H1 (cell line): ENCODE results near the gene CALR. TPM values are rescaled to one million over a fixed set of nuclear protein-coding genes. Genes with fewer than 3 reads are reported as not detected.

Source experiments
- CHD1 ChIP-seq: IDR thresholded peaks from 2 replicates; pipeline ENCODE4 v1.6.1; 2012; ENCODE audit warnings: low read depth, low read length, improper control_type of control experiment
- EP300 ChIP-seq, 2 experiments: IDR thresholded peaks; 1 replicate in 1 of 2; 2 replicates in 1 of 2; pipeline ENCODE4 v1.6.1; 2011 to 2012; ENCODE audit warnings: low read depth in 2 of 2, low read length in 2 of 2, mild to moderate bottlenecking in 2 of 2, borderline replicate concordance in 1 of 2, inconsistent platforms in 1 of 2, moderate library complexity in 1 of 2
- GABPA ChIP-seq: IDR thresholded peaks from 2 replicates; pipeline ENCODE4 v1.6.1; 2011; ENCODE audit warnings: mild to moderate bottlenecking, low read length, moderate library complexity, borderline replicate concordance; ENCODE audit not compliant: insufficient read depth
- GTF2F1 ChIP-seq: IDR thresholded peaks from 2 replicates; pipeline ENCODE4 v1.6.1; 2012; ENCODE audit warnings: low read depth, low read length, improper control_type of control experiment, borderline replicate concordance
- HDAC2 ChIP-seq, 2 experiments: fragments of 300-600 bp in 1 of 2; sonication (generic) in 1 of 2; IDR thresholded peaks; 2 replicates each; pipeline ENCODE4 v1.6.1; 2011 to 2012; ENCODE audit warnings: low read depth in 2 of 2, low read length in 2 of 2, mild to moderate bottlenecking in 2 of 2, moderate library complexity in 2 of 2, borderline replicate concordance in 1 of 2, inconsistent platforms in 1 of 2
- JUN ChIP-seq: IDR thresholded peaks from 2 replicates; pipeline ENCODE4 v1.6.1; 2011; ENCODE audit warnings: low read depth, mild to moderate bottlenecking, improper control_type of control experiment, low read length
- KDM5A ChIP-seq: fragments of 200-600 bp; IDR thresholded peaks from 2 replicates; pipeline ENCODE4 v1.7.1; 2012; ENCODE audit warnings: mild to moderate bottlenecking, low read length, inconsistent platforms, mixed read lengths
- MAFK ChIP-seq: IDR thresholded peaks from 2 replicates; pipeline ENCODE4 v1.6.1; 2012; ENCODE audit warnings: low read depth, mild to moderate bottlenecking, improper control_type of control experiment, low read length
- MAX ChIP-seq: IDR thresholded peaks from 2 replicates; pipeline ENCODE4 v1.6.1; 2012; ENCODE audit warnings: inconsistent platforms
- NANOG ChIP-seq: IDR thresholded peaks from 2 replicates; pipeline ENCODE4 v1.6.1; 2011; ENCODE audit warnings: low read length, low read depth, mild to moderate bottlenecking, inconsistent platforms; ENCODE audit not compliant: insufficient read depth, poor library complexity, severe bottlenecking
- POLR2A ChIP-seq, 2 experiments: IDR thresholded peaks; 1 replicate in 1 of 2; 2 replicates in 1 of 2; pipeline ENCODE4 v1.6.1; 2011; ENCODE audit warnings: low read depth in 2 of 2, low read length in 2 of 2, mild to moderate bottlenecking in 2 of 2; ENCODE audit errors: control extremely low read depth in 1 of 2
- RNF2 ChIP-seq: fragments of 200-900, 300-1000 bp; sonication (generic); IDR thresholded peaks from 2 replicates; pipeline ENCODE4 v1.7.1; 2016; ENCODE audit warnings: borderline replicate concordance, low read depth, mild to moderate bottlenecking, antibody characterized with exemption, low read length; ENCODE audit not compliant: poor library complexity, severe bottlenecking; ENCODE audit errors: missing control alignments
- RXRA ChIP-seq: IDR thresholded peaks from 2 replicates; pipeline ENCODE4 v1.6.1; 2011; ENCODE audit warnings: low read depth, mild to moderate bottlenecking, low read length, moderate library complexity; ENCODE audit not compliant: insufficient read depth
- SAP30 ChIP-seq: fragments of 300-600 bp; sonication (generic); IDR thresholded peaks from 2 replicates; pipeline ENCODE4 v1.7.1; 2012; ENCODE audit warnings: low read length, moderate library complexity, mild to moderate bottlenecking, inconsistent platforms; ENCODE audit not compliant: insufficient read depth, insufficient replicate concordance
- SP1 ChIP-seq: IDR thresholded peaks from 2 replicates; pipeline ENCODE4 v1.6.1; 2011; ENCODE audit warnings: low read depth, low read length
- SRF ChIP-seq: IDR thresholded peaks from 2 replicates; pipeline ENCODE4 v1.6.1; 2011; ENCODE audit warnings: mild to moderate bottlenecking, low read depth, low read length, moderate library complexity
- SUZ12 ChIP-seq: fragments of 200-600 bp; sonication (generic); IDR thresholded peaks from 2 replicates; pipeline ENCODE4 v1.6.1; 2012; ENCODE audit warnings: mild to moderate bottlenecking, inconsistent platforms, low read length, moderate library complexity, mixed read lengths
- USF2 ChIP-seq: IDR thresholded peaks from 2 replicates; pipeline ENCODE4 v1.6.1; 2011; ENCODE audit warnings: low read length, improper control_type of control experiment
- YY1 ChIP-seq: IDR thresholded peaks from 2 replicates; pipeline ENCODE4 v1.6.1; 2011; ENCODE audit warnings: low read depth, mild to moderate bottlenecking, low read length
- ZNF274 ChIP-seq: IDR thresholded peaks from 2 replicates; pipeline ENCODE4 v1.7.0; 2012; ENCODE audit warnings: low read length, borderline replicate concordance; ENCODE audit errors: extremely low read depth
- polyA plus RNA-seq, 7 experiments: library from polyadenylated mRNA; depleted of rRNA in 3 of 7; stranded (reverse) in 5 of 7; unstranded in 2 of 7; fragments of >200 nt in 5 of 7; fragments of 200-250 nt in 2 of 7; gene quantifications; 1 replicate in 5 of 7; 2 replicates in 1 of 7; 4 replicates in 1 of 7; pipeline versions ENCODE4 v1.2.1 to v1.2.3, GENCODE V29; 2011 to 2013; ENCODE audit warnings: missing spikeins in 2 of 7, mixed read lengths in 2 of 7
- total RNA-seq: library from RNA; stranded (reverse); fragmentation: NEBNext Ultra II Directional; extraction: Animal tissue kit (Norgen Biotek cat#: 25700); gene quantifications from 2 replicates; pipeline ENCODE4 v1.2.1, GENCODE V29; 2021

The CALR gene
- total and polyA plus RNA-seq, 2 of the 8 experiments (the other 6 are each of a cell fraction or from before 2014, with no cell fraction given) = 591 to 1,155 TPM

GRCh38 chr19:12956446-12957388, 18.3 kb downstream of the CALR start, which contains the start of gene GADD45GIP1 (continued):
- TF ChIP-seq CHD1 = no peak
- no peak for TF ChIP-seq RXRA
- peak; percentile 98 for TF ChIP-seq YY1
- TF ChIP-seq GABPA = no peak
- no peak for TF ChIP-seq GTF2F1
- no peak for TF ChIP-seq SP1
- no peak for TF ChIP-seq SRF
- no peak for TF ChIP-seq SUZ12
- TF ChIP-seq EP300 (IDR thresholded peaks at IDR 0.05; ENCODE audit: borderline replicate concordance in 1 of 2, low read depth in 2 of 2, low read length in 2 of 2) = no peak
- no peak for TF ChIP-seq RNF2
- no peak; a peak in 1 of 4 replicates for TF ChIP-seq HDAC2 (IDR thresholded peaks at IDR 0.05; ENCODE audit: borderline replicate concordance in 1 of 2, low read depth in 2 of 2, low read length in 2 of 2)
- no peak for TF ChIP-seq NANOG
- peak; percentile 88 for TF ChIP-seq KDM5A
- no peak for TF ChIP-seq USF2
- TF ChIP-seq MAX = peak; percentile 71; the same call in 1 of the 2 replicates
- no peak for TF ChIP-seq ZNF274
- TF ChIP-seq POLR2A (IDR thresholded peaks at IDR 0.05; ENCODE audit: control extremely low read depth in 1 of 2, low read depth in 2 of 2, low read length in 2 of 2) = peak; percentile 96 to 97
- no peak for TF ChIP-seq JUN
- TF ChIP-seq SAP30 = no peak
- TF ChIP-seq MAFK = no peak
